Glomerular visceral epithelial cell (primary cell): ENCODE measurements around the gene TUSC2.

ENCODE experiments used
- DNase-seq: peaks from one replicate; pipeline ENCODE4 v3.0.0-alpha.2; 2016; ENCODE audit errors: extremely low spot score

Gene TUSC2

GRCh38 chr3:50336452-50337174 is 8.6 kb upstream of the TUSC2 start:
- DNase-seq: no peak

DNA sequence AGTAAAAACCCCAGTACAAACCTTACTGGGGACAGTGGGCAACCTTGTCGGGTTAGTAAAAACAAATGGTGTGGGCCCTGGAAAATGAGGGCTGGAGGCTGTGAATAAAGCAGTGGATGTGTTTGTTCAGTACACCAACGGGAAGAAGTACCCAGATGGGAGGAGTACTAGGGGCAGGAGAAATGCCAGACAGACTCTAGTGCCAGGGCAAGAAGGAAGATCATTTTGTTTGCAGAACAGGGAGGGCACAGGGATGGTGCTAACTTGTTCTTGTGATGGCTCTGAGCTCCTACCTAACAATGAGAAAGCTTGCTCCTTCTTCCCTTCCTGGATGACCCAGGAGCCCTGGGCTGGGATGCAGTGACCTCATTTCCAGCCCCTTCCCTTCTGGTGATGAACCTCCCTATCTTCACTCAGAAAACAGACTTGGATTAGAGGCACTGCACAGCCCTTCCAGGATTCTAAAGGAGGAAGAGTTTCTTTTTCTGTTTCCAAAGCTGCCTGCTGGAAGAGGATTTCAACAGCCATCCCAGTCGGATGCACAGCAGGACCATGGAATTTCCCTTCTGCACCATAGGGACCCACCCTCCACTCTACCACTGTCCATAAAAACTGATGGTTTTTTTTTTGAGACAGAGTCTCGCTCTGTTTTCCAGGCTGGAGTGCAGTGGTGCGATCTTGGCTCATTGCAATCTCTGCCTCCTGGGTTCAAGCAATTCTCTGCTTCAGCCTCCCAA is 6.5 kb upstream of the TUSC2 start:
- no peak for DNase-seq

GRCh38 chr3:50333744-50334328 is 5.8 kb upstream of the TUSC2 start:
- no peak for DNase-seq

DNA sequence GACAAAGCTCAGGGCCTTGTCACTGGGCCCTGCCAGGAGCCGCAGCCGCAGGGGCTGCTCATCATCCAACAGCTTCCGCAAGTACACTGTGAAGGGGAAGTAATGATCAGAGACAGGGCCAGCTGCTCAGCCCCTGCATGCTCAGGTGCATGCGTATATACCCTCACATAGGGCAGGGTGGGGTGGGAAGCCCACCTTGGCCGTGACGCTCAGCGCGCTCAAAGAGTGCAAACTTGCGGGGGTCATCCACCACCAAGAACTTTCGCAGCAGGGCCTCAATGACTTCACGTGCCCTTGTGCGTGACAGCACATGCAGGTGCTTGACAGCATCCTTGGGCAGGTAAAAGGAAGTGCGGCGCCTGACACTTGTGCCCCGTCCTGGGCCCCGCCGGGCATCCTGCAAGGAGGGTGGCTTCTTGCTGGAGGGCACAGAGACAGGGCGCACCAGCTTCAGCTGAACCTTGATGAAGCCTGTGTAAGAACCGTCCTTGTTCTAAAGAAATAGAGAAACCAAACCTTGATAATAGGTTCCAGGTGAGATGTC is 3.4 kb upstream of the TUSC2 start:
- DNase-seq: no peak

DNA sequence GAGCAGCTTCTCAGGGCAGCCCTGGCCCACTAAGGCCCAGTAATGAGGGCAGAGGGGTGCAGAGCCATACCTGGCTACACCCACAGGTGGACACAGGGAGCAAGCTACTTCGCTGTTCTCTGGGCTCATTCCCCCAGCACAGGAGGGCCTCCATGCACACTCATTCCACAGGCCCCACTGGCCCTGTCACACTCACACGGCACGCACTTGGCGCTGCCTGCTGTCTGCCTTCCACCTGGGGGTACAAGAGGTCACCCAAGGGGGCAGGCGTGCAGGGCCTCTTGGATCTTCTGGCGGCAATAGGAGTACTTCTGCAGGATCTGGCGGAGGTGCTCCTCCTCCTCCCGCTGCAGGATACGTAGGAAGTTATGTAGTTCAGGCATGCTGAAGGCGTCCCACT is 2.3 kb upstream of the TUSC2 start:
- DNase-seq: no peak

- DNase-seq: no peak
These were observed 894 bp downstream of the TUSC2 start for GRCh38 chr3:50327129-50327528.

DNA sequence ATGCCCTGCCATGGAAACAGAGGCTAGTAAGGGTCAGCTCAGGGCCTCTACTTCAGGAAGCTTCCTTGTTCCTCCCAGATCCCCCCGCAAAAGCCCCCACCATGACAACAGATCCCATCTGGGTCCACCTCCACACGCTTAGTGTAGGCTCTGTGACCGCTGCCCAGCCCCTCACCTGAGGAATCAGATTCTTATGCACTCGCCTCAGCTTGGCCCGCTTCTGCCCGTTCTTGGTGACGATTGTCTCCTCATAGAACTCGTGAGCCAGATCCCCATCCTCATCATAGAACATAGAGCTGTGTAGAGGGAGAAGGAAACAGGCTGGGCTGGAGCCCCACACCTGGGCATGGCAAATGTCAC is 1.9 kb downstream of the TUSC2 start:
- DNase-seq: no peak

DNA sequence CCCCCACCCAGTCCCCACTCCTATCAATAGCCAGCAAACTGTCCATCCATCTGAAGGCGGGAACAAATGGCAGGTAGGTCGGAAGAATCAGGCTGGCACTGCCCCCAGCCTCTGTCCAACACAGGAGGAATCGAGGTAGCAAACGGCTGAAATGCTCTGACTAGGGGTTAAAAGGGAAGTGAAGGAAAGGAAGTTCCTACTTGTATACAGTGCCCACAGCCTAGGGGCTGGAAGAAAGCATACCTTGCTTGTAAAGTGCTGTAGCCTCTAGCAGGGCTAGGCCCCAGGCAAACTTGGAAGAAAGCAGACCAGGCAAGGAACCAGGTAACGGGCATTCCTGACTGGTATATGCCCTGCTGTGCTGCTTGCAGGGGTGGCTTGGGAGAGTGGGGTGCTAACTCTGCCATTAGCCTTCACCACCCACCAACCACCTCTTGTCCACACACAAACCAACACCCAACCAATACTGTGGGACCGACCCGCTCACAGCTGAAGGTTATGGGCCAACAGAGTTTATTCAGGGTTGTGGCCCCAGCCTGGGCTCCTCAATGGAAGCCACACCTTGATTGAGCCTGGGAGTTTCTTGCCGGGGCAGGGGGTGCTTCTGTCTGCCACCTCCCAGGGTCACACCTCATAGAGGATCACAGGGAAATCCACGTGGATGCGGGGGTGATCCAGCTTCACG is 2.4 kb downstream of the TUSC2 start:
- DNase-seq: no peak

DNA sequence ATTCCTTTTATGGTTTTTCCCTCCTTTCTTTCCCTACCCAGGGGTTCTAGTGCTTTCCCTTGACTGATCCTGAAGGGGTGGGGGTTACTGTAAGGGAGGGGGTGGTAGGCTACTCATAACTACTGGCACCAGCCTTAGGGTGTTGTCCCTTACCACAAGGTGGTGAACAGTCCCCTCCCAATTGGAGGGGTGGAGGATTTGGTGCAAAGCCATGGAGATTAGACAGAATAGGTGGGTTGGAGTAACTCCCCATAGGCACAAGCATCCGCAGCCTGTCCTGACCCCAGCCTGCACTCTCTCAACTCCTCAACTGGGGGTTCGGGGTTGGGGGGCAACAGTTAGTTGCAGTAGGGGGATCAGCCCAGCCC is 2.9 kb downstream of the TUSC2 start:
- DNase-seq: no peak

- DNase-seq: peak; percentile 68
These were observed 3.5 kb downstream of the TUSC2 start for GRCh38 chr3:50324351-50325112.

DNA sequence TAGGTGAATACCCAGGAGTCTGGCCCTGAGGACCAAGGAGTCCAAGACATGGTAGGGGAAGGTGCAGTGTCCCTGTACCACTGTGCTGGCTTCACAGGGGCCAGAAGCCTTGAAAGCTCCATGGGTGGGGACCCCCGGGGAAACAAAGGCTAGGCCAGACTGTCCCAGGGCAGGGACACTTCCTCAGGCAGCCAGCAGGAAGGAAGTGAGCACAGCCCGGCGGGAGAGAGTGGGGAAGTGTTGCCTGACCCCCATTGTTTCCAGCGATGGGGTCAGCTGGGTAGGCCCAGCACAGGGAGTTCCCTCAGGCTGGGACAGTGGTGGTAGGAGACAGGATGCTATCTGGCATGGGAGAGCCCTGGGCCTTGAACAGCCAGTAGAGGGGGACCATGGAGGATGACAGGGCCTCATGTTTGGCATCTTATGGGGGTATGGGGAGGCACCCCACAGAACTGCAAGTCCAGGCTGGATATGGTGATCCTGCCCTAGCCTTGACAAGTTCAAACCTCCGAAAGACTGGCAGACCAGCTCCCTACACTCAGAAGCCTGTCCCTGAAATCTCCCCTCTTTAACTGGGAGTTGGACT is 4.3 kb downstream of the TUSC2 start:
- DNase-seq: no peak

DNA sequence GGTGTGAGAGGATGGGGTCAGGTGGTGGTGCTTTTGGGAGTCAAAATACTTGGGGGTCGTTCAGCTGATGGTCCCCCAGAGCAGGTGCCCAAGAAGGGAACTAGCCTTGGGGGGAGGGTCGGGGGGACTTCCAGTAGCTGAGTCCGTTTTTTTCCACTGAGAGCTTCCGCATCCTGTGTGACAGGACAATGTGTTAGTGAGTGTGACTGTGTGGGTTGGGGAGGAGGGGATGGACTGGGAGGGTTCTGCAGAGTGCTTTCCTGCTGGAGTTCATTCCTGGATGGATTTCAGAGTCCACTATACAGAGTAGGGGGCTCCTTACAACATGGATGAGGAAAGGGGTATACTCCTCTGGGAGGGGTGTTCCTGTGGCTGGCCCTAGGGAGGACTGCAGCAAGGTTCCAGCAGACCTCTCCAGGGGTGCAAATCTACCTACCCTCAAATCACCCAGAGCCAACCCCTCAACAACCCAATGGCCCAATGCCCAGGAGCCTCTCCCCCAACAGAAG is 4.9 kb downstream of the TUSC2 start:
- DNase-seq: no peak

DNA sequence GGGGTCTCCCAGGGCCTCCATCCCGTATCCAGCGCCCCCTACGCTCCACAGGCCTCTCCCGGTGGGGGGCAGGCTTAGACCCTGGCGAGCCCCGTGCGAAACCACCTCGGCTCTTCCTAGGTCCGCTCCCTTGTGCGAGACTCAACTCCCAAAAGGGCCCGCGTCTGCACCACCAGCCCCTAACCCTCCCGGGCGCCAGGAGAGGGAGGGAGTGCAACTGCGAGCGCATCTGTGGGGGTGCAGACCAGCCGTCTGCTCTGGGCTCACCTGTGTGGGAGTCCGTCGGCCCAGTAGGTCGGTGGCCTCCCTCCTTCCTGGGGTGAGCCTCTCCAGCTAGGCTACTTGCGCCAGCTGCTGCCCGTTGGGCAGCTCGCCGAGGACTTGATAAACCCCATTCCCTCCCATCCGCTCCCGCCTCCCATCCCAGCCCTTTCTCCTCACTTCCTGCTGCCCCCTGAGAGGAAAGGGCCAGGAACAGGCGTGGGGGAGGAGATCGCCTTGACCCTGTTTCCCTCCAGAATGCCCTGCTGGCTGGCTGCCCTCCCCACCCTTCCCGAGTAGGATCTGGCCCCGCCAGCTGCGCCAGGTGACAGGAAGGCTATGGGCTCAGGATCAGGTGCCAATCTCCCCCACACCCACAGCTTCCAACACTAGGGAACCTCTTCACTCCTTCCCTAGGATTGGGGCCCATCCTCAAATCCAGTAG is 5.5 kb downstream of the TUSC2 start, which contains the start of gene HYAL2:
Gene HYAL2 (minus strand): TSS at position 360 of the 706 bp plus-strand sequence. CDS start 2,256 bp downstream, outside the sequence.
- DNase-seq: no peak

DNA sequence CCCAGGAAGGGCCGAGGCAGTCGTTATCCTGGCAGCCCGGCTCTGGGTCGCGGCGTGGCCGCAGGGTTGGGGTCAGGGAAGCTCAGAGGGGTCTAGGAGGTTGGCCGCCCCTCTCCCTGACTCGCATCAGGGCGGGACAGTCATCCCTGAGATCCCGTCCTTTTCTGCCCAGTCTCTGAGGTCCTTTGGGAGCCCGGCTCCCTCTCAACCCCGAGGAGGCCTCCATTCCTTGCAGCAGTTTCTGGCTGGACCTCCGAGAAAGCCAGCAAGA is 6.0 kb downstream of the TUSC2 start:
- DNase-seq: no peak

DNA sequence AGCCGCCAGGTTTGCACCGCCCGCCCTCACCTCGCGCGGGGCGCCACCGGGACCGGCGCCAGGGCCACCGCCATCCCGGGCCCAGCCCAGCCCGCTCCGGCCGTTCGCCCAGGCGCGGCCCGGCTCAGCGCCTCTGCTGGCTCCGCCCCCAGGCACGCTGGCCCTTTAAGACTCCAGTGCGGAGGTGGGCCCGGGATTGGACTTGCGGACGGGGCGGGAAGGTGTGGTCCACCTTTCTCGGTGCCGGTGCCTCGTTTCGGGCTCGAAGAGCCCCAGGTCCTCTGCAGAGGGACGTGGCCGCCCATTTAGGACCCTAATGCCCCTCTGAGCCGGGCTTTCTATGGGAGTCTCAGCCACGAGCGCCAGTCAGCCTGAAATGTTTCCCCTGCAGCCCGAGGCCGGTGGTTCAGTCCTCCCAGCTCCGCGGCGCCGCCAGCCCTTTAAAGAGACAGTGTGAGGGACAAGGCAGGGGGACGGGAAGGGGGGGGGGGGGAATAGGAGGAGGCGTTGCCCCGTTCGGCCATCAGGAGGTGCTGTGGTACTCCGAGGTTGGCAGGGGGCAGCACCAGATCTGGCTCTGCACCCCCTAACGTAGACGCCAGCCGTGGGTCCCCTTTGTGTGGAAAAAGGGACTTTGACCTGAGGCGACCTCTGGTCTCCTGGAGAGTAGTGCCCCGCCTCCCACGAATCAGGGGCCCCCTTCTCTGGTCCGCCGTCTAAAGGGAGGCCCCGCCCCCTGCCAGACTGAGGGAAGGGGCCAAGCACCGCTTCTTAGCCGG is 6.5 kb downstream of the TUSC2 start:
- peak; percentile 84 for DNase-seq

DNA sequence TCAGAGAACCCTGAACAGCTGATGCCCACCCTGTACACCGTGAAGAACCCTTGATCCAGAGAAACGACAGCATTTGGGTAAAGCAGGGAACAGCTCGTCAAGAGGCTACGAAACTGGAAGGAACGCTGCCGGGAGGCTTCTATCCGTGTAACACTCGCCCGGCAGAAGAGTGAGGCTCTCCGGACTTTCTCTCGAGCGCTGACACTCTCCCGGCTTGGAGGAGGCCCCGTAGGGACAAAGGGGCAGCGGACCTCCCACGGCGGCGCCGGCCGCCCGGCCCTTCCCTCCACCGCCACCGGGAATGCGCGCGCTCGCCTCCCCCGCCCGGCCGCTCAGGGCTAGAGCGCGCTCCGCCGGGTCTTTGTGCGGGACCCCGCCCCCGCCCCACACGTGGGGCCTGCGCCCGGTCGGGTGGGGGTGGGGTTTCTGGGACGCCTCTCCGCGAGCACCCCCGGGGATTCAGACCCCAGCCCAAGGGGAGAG is 7.1 kb downstream of the TUSC2 start:
- DNase-seq: peak; percentile 68

DNA sequence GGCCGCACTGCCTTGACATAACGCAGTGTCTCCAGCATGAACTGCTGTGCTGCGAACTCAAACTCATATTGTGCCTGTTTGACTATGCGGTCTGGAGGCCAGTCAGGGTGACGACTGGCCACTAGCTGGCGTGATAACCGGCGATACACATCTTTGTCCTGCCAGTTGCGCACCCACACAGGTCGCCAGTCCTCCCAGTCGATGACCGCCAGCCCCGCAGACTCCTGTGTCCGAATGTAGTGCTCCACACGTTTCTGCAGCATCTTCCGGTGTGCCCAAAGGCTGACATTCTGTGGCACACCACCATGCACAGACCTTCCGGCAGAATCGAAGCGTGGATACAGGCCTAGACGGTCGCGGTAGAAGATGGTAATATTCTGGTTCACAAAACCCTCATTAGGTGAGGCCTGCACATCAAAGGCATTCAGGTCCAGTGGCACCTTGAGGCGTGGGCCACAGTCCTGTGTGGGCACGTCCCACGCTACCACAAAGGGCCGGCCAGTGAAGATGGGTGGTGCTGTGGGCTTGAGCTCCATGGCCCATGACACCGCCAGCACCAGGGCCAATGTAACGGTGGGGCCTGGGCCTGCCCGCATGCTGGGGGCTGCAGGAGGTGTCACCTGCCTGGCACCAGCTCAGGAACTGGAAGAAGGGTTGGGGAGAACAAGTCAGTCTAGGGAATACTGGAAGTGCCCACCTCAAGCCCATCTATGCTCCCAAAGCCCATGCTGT is 8.0 kb downstream of the TUSC2 start:
- DNase-seq: no peak

DNA sequence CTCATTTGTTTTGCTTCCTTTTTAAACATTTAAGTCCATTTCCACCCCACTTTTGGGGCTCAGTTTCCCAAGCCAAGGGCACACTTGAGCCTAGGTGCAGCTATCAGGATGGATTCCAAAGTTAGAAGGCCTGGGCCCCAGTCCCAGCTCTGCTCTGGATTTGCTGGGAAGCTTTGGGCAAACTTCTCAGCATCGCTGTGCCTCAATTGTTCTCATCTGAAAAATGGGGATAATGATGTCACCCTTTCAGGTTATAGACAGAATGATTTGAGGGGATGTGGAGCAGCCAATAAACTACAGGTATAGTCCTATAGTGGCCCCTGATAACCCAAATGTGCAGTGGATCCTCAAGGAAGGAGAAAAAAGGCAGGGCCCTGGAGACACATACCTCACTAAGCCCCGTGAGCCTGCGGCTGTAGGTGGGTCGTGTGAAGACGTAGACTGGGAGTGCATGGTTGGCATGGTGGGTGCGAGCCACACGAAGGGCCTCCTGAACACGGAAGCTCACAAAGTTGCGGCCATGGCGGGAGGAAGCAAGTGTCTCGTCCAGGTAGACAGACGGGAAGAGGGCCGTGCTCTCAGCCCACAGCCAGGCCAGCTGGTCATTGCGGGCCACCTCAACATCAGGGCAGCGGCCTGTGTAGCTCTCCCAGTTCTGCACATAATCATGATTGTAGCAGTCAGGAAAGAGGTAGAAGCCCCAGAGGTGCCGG is 8.7 kb downstream of the TUSC2 start:
- no peak for DNase-seq
